ENCODE data around the gene PUS7.

Gene PUS7

GRCh38 chr7:105559926-105560325 is 37.9 kb upstream of the PUS7 start:
- no peak for TF ChIP-seq NFIC (IDR thresholded peaks at IDR 0.05)
- no peak for TF ChIP-seq TEAD4 (IDR thresholded peaks at IDR 0.05)

- TF ChIP-seq TAF1 (IDR thresholded peaks at IDR 0.05; ENCODE audit: low read depth) (no peak), EGR1 (IDR thresholded peaks at IDR 0.05) (no peak), MAX (IDR thresholded peaks at IDR 0.05) (no peak), TEAD4 (IDR thresholded peaks at IDR 0.05) (no peak), TCF12 (IDR thresholded peaks at IDR 0.05; ENCODE audit: low read depth) (no peak), CEBPB (IDR thresholded peaks at IDR 0.05) (no peak), YY1 (IDR thresholded peaks at IDR 0.05; ENCODE audit: low read depth) (no peak), USF1 (IDR thresholded peaks at IDR 0.05) (no peak), REST (IDR thresholded peaks at IDR 0.05; ENCODE audit: low read depth) (no peak), CREB1 (IDR thresholded peaks at IDR 0.05; ENCODE audit: low read depth) (no peak)
Observed at GRCh38 chr7:105538339-105538738, 16.3 kb upstream of the PUS7 start.

GRCh38 chr7:105532709-105533460 is 10.8 kb upstream of the PUS7 start:
- TF ChIP-seq NFIC (IDR thresholded peaks at IDR 0.05): no peak
- TF ChIP-seq ZBTB7A (IDR thresholded peaks at IDR 0.05; ENCODE audit: low read depth): no peak
- TF ChIP-seq REST (IDR thresholded peaks at IDR 0.05; ENCODE audit: low read depth): no peak
- no peak for TF ChIP-seq CREB1 (IDR thresholded peaks at IDR 0.05; ENCODE audit: low read depth)
- TF ChIP-seq YY1 (IDR thresholded peaks at IDR 0.05; ENCODE audit: low read depth): no peak

GRCh38 chr7:105531792-105532671 is 10.0 kb upstream of the PUS7 start, which contains the start of gene RINT1:
Gene RINT1 (plus strand): TSS chr7:105532201. CDS start chr7:105532316, 115 bp downstream.
- TF ChIP-seq EP300 (IDR thresholded peaks at IDR 0.05; ENCODE audit: borderline replicate concordance) (peak; percentile 18; the same call in 1 of the 2 replicates), CREB1 (IDR thresholded peaks at IDR 0.05; ENCODE audit: low read depth) (no peak), EGR1 (IDR thresholded peaks at IDR 0.05) (no peak), USF1 (IDR thresholded peaks at IDR 0.05) (no peak; the same call in 1 of the 2 replicates), ZBTB7A (IDR thresholded peaks at IDR 0.05; ENCODE audit: low read depth) (no peak), MAX (IDR thresholded peaks at IDR 0.05) (peak; percentile 77), TCF12 (IDR thresholded peaks at IDR 0.05; ENCODE audit: low read depth) (peak; percentile 70; the same call in 1 of the 2 replicates), RAD21 (IDR thresholded peaks at IDR 0.05; ENCODE audit: low read depth) (no peak), CEBPB (IDR thresholded peaks at IDR 0.05) (no peak), TAF1 (IDR thresholded peaks at IDR 0.05; ENCODE audit: low read depth) (peak; percentile 96), YY1 (IDR thresholded peaks at IDR 0.05; ENCODE audit: low read depth) (peak; percentile 70)

- TF ChIP-seq TCF12 (IDR thresholded peaks at IDR 0.05; ENCODE audit: low read depth) (no peak), CREB1 (IDR thresholded peaks at IDR 0.05; ENCODE audit: low read depth) (no peak), MAX (IDR thresholded peaks at IDR 0.05) (no peak), CEBPB (IDR thresholded peaks at IDR 0.05) (no peak), NFIC (IDR thresholded peaks at IDR 0.05) (no peak), USF1 (IDR thresholded peaks at IDR 0.05) (no peak), RAD21 (IDR thresholded peaks at IDR 0.05; ENCODE audit: low read depth) (no peak), TEAD4 (IDR thresholded peaks at IDR 0.05) (no peak), EP300 (IDR thresholded peaks at IDR 0.05; ENCODE audit: borderline replicate concordance) (no peak), REST (IDR thresholded peaks at IDR 0.05; ENCODE audit: low read depth) (no peak), EGR1 (IDR thresholded peaks at IDR 0.05) (no peak), TAF1 (IDR thresholded peaks at IDR 0.05; ENCODE audit: low read depth) (no peak), FOXM1 (IDR thresholded peaks at IDR 0.05; ENCODE audit: borderline replicate concordance, low read depth) (no peak)
Observed at GRCh38 chr7:105530546-105530945, 8.5 kb upstream of the PUS7 start.

All from Ishikawa (cell line).